IMR-90 (cell line): ENCODE data around the gene CHD2. TPM values are rescaled to one million over a fixed set of nuclear protein-coding genes. Genes with fewer than 3 reads are reported as not detected.

Source experiments
- ATAC-seq: fragments of 200-7000 bp; cut with Tn5 transposase; 2 replicates; pipeline ENCODE4 v1.9.1; 2020; ENCODE audit warnings: low read depth, mild to moderate bottlenecking, moderate library complexity
- BruUV-seq: library from RNA; stranded (reverse); fragments of 400-500 nt; replicated peaks from 2 replicates; lab custom pipeline; 2021; lab: Mats Ljungman, UMichigan
- CTCF ChIA-PET: fragments of 300-600 bp; formaldehyde crosslinking; extraction: SDS; loops from one replicate; lab custom pipeline; 2021; ENCODE audit warnings: antibody characterized with exemption; lab: Yijun Ruan, JAX
- POLR2A ChIA-PET: fragments of 300-600 bp; sonication (Branson Sonifier 250); formaldehyde crosslinking; loops from one replicate; lab custom pipeline; 2022; ENCODE audit warnings: antibody characterized with exemption; ENCODE audit not compliant: unreplicated experiment; lab: Charles Lee
- DNase-seq: peaks from one replicate; pipeline ENCODE4 v3.0.0; 2013
- H2AFZ ChIP-seq: replicated peaks from 2 replicates; pipeline ENCODE3; 2013; ENCODE audit warnings: low read length, mild to moderate bottlenecking; ENCODE audit not compliant: poor library complexity
- H2AK5ac ChIP-seq: 2 replicates; pipeline ENCODE4 v1.6.1; 2013; ENCODE audit warnings: low read depth, low read length, inconsistent platforms
- H2AK9ac ChIP-seq: replicated peaks from 2 replicates; pipeline ENCODE3; 2013; ENCODE audit warnings: mild to moderate bottlenecking, low read depth, low read length, moderate library complexity; ENCODE audit not compliant: poor library complexity
- H2BK120ac ChIP-seq: 2 replicates; pipeline ENCODE4 v1.6.1; 2013; ENCODE audit warnings: low read depth, low read length, inconsistent platforms
- H2BK15ac ChIP-seq: 3 replicates; pipeline ENCODE4 v1.6.1; 2013; ENCODE audit warnings: low read depth, low read length, inconsistent platforms
- H2BK20ac ChIP-seq: 2 replicates; pipeline ENCODE4 v1.6.1; 2013; ENCODE audit warnings: low read depth, mild to moderate bottlenecking, inconsistent platforms, low read length, moderate library complexity
- H2BK5ac ChIP-seq: 2 replicates; pipeline ENCODE4 v1.6.1; 2013; ENCODE audit warnings: mild to moderate bottlenecking, low read depth, low read length, inconsistent platforms; ENCODE audit not compliant: poor library complexity, severe bottlenecking
- H3K14ac ChIP-seq: replicated peaks from 2 replicates; pipeline ENCODE4 v1.6.1; 2013; ENCODE audit warnings: low read depth, low read length, inconsistent platforms
- H3K18ac ChIP-seq: 2 replicates; pipeline ENCODE4 v1.6.1; 2013; ENCODE audit warnings: low read depth, low read length, control low read depth
- H3K23ac ChIP-seq: 2 replicates; pipeline ENCODE4 v1.6.1; 2013; ENCODE audit warnings: low read depth, low read length, inconsistent platforms
- H3K27ac ChIP-seq: 2 replicates; pipeline ENCODE4 v1.5.1; 2013; ENCODE audit warnings: mild to moderate bottlenecking, control low read depth, low read length; ENCODE audit not compliant: insufficient read depth
- H3K27me3 ChIP-seq: 2 replicates; pipeline ENCODE4 v1.6.1; 2013; ENCODE audit warnings: low read length; ENCODE audit not compliant: control insufficient read depth, insufficient read depth
- H3K36me3 ChIP-seq: 2 replicates; pipeline ENCODE4 v1.6.1; 2013; ENCODE audit warnings: low read length, mixed read lengths; ENCODE audit not compliant: control insufficient read depth, insufficient read depth
- H3K4ac ChIP-seq: 2 replicates; pipeline ENCODE4 v1.6.1; 2013; ENCODE audit warnings: low read depth, low read length, inconsistent platforms
- H3K4me1 ChIP-seq: 2 replicates; pipeline ENCODE4 v1.6.1; 2013; ENCODE audit warnings: low read length, mixed read lengths; ENCODE audit not compliant: control insufficient read depth, insufficient read depth
- H3K4me2 ChIP-seq: 2 replicates; pipeline ENCODE4 v1.6.1; 2013; ENCODE audit warnings: low read depth, mild to moderate bottlenecking, control low read depth, low read length, moderate library complexity
- H3K4me3 ChIP-seq: 2 replicates; pipeline ENCODE4 v1.5.1; 2013; ENCODE audit warnings: low read depth, mild to moderate bottlenecking, control low read depth, low read length, moderate library complexity; ENCODE audit not compliant: insufficient read depth
- H3K56ac ChIP-seq: 2 replicates; pipeline ENCODE4 v1.6.1; 2013; ENCODE audit warnings: low read length, inconsistent platforms; ENCODE audit not compliant: insufficient read depth; ENCODE audit errors: extremely low read depth
- H3K79me1 ChIP-seq, 2 experiments: 2 replicates each; pipeline ENCODE4 v1.6.1; 2013; ENCODE audit warnings: low read length in 2 of 2, inconsistent platforms in 1 of 2, low read depth in 1 of 2
- H3K9ac ChIP-seq: 2 replicates; pipeline ENCODE4 v1.6.1; 2013; ENCODE audit warnings: low read depth, low read length, control low read depth
- H3K9me1 ChIP-seq: 2 replicates; pipeline ENCODE4 v1.6.1; 2013; ENCODE audit warnings: low read length, inconsistent platforms; ENCODE audit not compliant: insufficient read depth
- H3K9me3 ChIP-seq: 2 replicates; pipeline ENCODE4 v1.6.1; 2013; ENCODE audit warnings: low read length; ENCODE audit not compliant: control insufficient read depth, insufficient read depth
- H4K20me1 ChIP-seq: 2 replicates; pipeline ENCODE4 v1.6.1; 2013; ENCODE audit warnings: low read length, inconsistent platforms; ENCODE audit not compliant: insufficient read depth
- H4K5ac ChIP-seq: 2 replicates; pipeline ENCODE4 v1.6.1; 2013; ENCODE audit warnings: mild to moderate bottlenecking, low read depth, low read length, control low read depth
- H4K8ac ChIP-seq, 2 experiments: 2 replicates each; pipeline ENCODE4 v1.6.1; 2013; ENCODE audit warnings: low read depth in 2 of 2, low read length in 2 of 2, control low read depth in 1 of 2, inconsistent platforms in 1 of 2
- H4K91ac ChIP-seq: 2 replicates; pipeline ENCODE4 v1.6.1; 2013; ENCODE audit warnings: low read depth, low read length, inconsistent platforms; ENCODE audit not compliant: insufficient read depth
- CEBPB ChIP-seq: IDR thresholded peaks from 2 replicates; pipeline ENCODE4 v1.6.1; 2012; ENCODE audit warnings: low read depth, low read length, improper control_type of control experiment
- RFX5 ChIP-seq: IDR thresholded peaks from 2 replicates; pipeline ENCODE4 v1.8.0; 2012; ENCODE audit warnings: low read depth, mild to moderate bottlenecking, low read length, moderate library complexity
- WGBS, 2 experiments: methylation state at CpG; one replicate each; pipeline versions ENCODE4 v1.1.5 to v1.1.7; 2013; ENCODE audit warnings: missing lambda C conversion rate in 2 of 2; ENCODE audit not compliant: insufficient read length in 1 of 2; ENCODE audit errors: extremely low coverage in 2 of 2; 5-methylcytosine and 5-hydroxymethylcytosine counted together
- dilution Hi-C: fragments of 300-500 bp; cut with HindIII; formaldehyde crosslinking; loops from one replicate; pipeline ENCODE4 v1.14.3; 2018; ENCODE audit warnings: low sequenced_read_pairs; ENCODE audit not compliant: unreplicated experiment
- in situ Hi-C: fragments of 300-500 bp; cut with MboI; formaldehyde crosslinking; loops from 3 replicates; pipeline ENCODE4 v1.14.3; 2019; ENCODE audit warnings: low sequenced_read_pairs, inconsistent platforms, mixed read lengths
- intact Hi-C: fragments of 100-400 bp; cut with micrococcal nuclease; formaldehyde crosslinking; loops from 2 replicates; pipeline ENCODE4 v1.10.0; 2022
- polyA plus RNA-seq, 3 experiments: library from polyadenylated mRNA; depleted of rRNA; stranded (reverse); fragments of >200 nt; gene quantifications; 2 replicates each; pipeline ENCODE4 v1.2.3, GENCODE V29; 2012; ENCODE audit warnings: low replicate concordance in 1 of 3
- total RNA-seq: library from RNA; depleted of rRNA; stranded (reverse); fragments of >200 nt; gene quantifications from 2 replicates; pipeline ENCODE4 v1.2.3, GENCODE V29; 2012

The CHD2 gene
- total and polyA plus RNA-seq, 2 of the 4 experiments (the other 2 are of a cell fraction), result 44.9 to 64.7 TPM

DNA sequence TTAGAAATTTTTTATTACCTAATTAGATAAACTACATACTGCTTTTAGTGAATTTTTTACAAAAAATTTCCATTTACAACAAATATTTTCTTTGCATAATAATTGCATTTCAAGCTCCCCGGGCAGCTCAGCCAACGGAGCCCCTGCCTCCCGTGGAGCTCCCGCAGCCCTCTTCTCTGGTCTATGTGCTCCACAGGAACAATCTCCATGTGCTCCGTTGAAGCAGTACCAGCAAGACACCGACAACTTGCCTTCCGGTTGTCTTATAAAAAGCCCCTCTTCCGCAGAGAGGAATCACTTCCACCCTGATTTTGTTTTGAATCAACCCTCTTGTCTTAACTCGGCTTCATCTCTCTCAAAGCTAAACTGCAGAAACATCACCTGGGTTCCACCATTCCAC lies 46.9 kb upstream of the CHD2 start:
- Histone ChIP-seq H2BK20ac (no peak overlapping the region), H2BK5ac (no peak overlapping the region), H4K91ac (no peak overlapping the region), H3K36me3 (no peaks in the 10 kb centered on the region), H3K4me1 (peaks cover 11% of the 10 kb centered on the region), H4K20me1 (no peaks in the 10 kb centered on the region), H2BK15ac (no peak overlapping the region), H3K4me3 (no peak overlapping the region), H3K9me3 (no peaks in the 10 kb centered on the region), H4K5ac (no peak overlapping the region), H3K18ac (no peak overlapping the region), H3K23ac (no peak overlapping the region), H3K9ac (no peak overlapping the region), H3K4ac (no peak overlapping the region), H3K27ac (no peak overlapping the region), H3K56ac (no peak overlapping the region), H3K4me2 (no peak overlapping the region), H2AFZ (no peak overlapping the region), H2BK120ac (no peak overlapping the region), H2AK5ac (no peak overlapping the region; the same call in 1 of the 2 replicates), H3K9me1 (peaks cover 4% of the 10 kb centered on the region; the same call in 1 of the 2 replicates), H4K8ac (no peak overlapping the region), H3K14ac (no peak overlapping the region), H3K27me3 (no peaks in the 10 kb centered on the region), H3K79me1 (0 out of 4 replicates have a peak, but pooled peaks cover 0 to 3% of the 10 kb centered on the region in 2 experiments), H2AK9ac (no peak overlapping the region)
- WGBS, 2 experiments, result 77% methylated on average over 5 of the region's 9 CpGs; no CpG with 5 or more reads in 1 of the 2 experiments
- ChIA-PET POLR2A (interaction anchor here (0.6 kb wide), 1 partner anchor 56 kb away, joined by 3 read pairs; no protein-coding TSS in a partner anchor), CTCF (no interaction called here)
- no peak for TF ChIP-seq CEBPB
- no peak for TF ChIP-seq RFX5
- intact Hi-C loops, result no loop called here
- dilution Hi-C loops, result no loop called here
- no peak for DNase-seq
- no peak for ATAC-seq
- no TSS peak for BruUV-seq
- in situ Hi-C loops, result no loop called here
